ENCODE results near the gene KRT15.

The KRT15 gene

DNA sequence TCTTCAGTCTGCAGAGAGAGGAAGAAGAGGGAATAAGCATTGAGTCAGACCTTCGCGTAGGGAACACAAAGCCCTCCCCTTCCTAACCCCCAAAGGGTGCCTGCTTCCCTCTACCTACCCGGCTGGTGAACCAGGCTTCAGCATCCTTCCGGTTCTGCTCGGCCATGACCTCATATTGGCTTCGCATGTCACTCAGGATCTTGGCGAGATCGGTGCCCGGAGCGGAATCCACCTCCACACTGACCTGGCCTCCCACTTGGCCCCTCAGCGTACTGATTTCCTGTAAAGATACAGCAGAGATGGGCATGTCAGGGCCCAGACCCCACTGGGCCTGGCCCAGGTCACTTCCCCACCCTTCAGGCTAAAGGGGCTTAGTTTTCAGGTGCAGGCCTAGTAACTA, 5.6 kb upstream of the KRT15 start:
- H3K4me3 ChIP-seq (ENCODE audit: low read length): no peak overlapping the region
- TF ChIP-seq ZNF274 (IDR thresholded peaks at IDR 0.05; ENCODE audit: low read depth, low read length): no peak

DNA sequence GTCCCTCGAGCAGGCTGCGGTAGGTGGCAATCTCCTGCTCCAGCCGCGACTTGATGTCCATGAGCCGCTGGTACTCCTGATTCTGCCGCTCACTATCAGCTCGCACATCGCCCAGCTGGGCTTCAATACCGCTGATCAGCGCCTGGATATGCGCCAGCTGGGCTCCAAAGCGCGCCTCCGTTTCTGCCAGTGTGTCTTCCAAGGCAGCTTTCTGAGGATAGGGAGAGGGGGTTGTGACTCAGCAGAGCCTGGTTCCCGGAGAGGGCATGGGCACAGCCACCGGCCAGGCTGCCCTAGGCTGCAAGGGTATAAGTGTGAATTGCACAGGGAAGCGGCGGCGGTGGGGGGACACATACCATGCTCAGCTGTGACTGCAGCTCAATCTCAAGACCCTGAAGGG, 5.1 kb upstream of the KRT15 start:
- TF ChIP-seq ZNF274 (IDR thresholded peaks at IDR 0.05; ENCODE audit: low read depth, low read length): no peak
- no peak overlapping the region for H3K4me3 ChIP-seq (ENCODE audit: low read length)

DNA sequence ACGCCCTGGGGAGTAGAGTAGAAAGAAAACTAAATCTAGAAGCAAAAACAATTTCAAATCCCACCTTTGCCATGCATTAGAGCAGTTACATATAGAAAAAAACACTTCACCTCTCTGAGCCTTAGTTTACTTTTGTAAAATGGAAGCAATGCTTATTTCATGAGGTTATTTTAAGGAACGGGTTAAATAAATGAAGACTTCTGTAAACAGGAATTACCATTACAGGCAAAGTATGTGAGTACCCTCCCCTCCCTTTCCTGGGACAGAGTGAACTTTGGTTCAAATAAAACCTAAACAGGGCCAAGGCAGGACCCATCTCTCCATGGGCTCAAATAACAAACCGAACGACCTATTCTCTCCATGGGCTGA, 4.5 kb upstream of the KRT15 start:
- no peak for TF ChIP-seq ZNF274 (IDR thresholded peaks at IDR 0.05; ENCODE audit: low read depth, low read length)
- H3K4me3 ChIP-seq (ENCODE audit: low read length): no peak overlapping the region

DNA sequence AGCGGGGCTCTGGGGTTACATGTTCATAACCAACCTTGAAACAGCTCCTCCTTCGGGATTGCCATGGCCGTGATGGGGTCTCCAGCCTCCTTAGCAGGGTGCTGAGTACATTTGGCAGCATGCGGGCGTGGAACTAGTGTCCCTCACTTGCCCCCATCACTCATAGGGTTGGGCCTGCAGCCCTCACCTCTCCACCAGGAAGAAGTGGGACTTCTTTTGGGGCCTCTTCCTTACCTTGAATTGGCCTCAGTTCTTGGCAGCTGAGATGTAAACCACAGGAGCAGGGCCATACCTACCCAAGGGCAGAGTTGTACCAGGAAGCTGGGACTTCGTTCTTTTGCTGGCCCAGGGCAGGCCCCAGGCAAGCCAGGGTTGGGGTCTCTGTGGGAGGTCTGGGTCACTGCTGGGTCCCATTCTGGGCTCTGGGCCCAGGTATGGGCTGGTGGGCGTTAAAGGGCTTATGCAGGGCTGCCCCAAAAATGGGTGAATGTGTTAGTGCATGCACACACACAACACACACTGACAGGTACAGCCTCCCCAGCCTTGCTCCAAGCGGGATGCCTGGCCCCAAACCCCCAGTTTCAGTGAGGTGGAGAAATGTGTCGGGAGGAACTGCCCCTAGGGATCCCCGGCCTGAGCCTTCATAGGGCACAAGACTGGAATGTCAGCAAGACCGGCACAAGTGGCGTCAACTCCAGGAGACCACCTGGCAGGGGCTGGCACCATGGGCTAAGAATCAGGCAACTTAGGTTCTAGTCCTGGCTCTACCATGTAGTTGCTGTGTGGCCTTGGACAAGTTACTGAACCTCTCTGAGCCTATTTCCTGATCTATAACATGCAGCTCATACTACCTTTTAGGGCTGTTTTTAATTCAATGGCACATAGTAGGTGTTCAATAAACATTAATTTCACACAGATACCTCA, 3.9 kb upstream of the KRT15 start:
- no peak overlapping the region for H3K4me3 ChIP-seq (ENCODE audit: low read length)
- TF ChIP-seq ZNF274 (IDR thresholded peaks at IDR 0.05; ENCODE audit: low read depth, low read length): no peak

DNA sequence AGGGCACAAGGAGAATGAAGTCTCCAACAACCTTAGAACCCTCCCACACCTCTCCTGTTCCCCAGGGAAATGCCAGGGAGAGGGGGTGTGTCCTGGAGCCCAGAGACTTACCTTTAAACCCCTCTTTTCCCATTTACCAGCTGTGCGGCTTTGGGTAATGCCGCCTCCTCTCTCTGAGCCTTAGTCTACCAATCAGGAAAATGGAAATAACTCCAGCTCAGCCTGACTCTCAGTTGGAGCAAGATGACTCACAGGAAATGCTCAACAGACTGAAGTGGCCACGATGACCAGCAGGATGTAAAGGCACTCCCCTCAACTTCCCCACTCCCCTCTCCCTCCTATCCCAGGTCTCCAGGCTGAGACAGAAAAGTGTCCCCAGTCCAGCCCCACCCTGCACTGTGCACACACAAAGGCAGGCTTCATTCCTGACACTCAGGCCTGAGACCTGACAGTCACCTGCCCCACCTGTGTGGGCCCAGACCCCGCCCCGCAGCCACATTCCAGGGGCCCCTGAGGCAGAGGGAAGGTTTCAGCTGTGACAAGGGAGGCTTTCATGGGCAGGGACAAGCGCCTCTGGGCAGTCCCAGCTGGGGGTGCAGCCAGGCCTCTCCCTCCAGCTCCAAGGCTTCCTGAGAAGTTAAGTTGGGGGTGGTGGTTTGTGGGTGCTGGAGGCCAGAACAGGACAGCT, 3.0 kb upstream of the KRT15 start:
- TF ChIP-seq ZNF274 (IDR thresholded peaks at IDR 0.05; ENCODE audit: low read depth, low read length): no peak
- H3K4me3 ChIP-seq (ENCODE audit: low read length): no peak overlapping the region

DNA sequence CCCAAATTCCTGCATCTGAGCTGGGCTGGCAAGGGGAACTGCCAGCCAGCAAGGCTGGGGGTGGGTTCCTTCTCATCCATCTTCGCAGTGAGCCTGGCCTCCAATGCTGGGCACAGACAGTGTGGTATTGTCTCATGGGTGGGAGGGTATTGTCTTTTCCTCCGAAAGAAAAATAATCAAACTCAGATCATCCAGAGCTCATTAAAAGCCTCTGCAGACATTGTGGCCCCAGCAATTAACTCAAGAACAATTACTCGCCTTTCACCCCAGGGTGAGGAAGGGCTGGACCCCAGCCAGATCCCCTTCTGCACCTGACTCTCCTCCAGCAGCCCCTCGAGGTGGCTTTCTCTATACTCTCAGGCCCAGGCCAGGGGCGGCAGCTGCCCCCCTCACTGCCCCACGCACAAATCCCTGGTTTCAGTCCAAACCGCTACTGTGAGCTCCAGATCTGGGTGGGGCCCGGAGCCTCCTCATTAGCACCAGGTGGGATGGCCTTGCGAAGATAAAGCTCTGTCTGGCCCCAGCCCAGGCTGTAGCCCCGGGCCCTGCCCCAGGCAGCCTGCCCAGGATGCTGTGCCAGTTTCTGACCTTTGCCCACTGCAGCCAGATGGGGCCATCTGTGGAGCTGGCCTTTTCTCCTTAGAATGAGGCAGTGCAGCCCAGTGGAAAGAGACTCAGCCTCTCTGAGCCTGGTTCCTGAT, 2.3 kb upstream of the KRT15 start:
- no peak for TF ChIP-seq ZNF274 (IDR thresholded peaks at IDR 0.05; ENCODE audit: low read depth, low read length)
- H3K4me3 ChIP-seq (ENCODE audit: low read length): no peak overlapping the region

DNA sequence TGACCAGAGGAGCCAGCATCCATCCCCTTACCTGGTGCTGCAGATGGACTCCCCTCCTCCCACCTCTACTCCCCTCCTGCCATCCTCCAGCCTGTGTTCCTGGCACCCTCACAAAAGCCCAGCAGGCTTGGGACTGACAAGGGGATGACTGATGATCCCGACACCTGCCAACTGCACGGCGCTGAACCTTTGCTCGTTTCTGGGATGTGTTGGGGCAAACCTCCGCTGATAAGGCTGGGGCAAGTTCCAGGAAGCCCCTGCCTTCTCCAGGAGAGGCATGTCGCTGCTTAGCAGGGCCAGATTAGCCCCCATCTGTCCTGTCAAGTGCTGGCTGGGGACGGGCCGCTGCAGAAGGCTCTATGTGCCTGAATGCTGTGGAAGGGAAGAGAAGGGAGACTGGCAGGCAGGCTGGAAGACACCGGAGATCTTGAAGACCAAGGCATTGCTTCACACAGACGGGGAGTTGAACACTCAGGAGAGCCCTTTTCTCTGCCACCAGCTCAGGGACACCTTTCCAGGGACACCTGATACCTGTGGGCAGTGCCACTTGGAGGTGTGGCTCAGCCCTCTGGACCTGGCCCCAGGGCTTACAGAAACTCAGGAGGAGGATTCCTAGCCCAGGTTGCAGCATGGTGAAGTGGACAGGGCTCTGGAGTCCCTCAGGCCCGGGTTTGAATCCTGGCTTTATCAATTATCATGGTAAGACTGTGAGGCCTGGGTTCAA, 973 bp upstream of the KRT15 start:
- no peak overlapping the region for H3K4me3 ChIP-seq (ENCODE audit: low read length)
- no peak for TF ChIP-seq ZNF274 (IDR thresholded peaks at IDR 0.05; ENCODE audit: low read depth, low read length)

DNA sequence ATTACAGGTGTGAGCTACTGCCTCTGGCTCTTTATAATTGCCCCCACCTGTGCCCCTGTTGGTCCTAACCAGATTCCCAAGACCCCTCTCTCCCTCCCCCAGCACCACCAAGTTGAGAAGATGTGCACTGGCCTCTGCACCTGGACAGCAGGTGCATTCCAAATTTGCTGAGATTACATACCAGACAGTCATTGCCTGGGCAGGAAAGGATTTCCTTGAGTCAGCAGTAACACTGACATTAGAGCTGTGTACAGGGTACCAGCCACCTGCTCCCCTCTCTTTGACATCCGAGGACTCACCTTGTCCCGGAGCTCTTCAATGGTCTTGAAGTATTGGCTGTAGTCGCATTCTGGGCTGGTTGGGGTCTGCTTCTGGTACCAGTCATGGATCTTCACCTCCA, 659 bp downstream of the KRT15 start:
- no peak for TF ChIP-seq ZNF274 (IDR thresholded peaks at IDR 0.05; ENCODE audit: low read depth, low read length)
- H3K4me3 ChIP-seq (ENCODE audit: low read length): no peak overlapping the region

DNA sequence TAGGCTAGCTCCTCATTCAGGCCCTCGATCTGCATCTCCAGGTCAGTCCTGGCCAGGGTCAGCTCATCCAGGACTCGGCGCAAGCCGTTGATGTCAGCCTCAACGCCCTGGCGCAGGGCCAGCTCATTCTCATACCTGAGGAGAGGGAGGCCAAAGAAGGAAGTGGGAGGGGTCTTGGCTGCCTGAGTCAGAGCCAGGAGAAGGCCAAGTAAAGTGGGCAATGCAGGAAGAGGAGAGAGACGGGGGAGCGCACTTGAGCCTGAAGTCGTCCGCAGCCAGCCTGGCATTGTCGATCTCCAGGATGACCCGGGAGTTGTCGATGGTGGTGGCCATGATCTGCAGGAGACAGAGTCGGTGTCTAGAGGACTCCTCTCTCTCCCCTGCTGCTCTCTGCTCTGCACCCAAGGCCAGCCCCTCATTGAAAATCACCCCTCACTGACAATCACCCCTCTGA, 1.8 kb downstream of the KRT15 start:
- TF ChIP-seq ZNF274 (IDR thresholded peaks at IDR 0.05; ENCODE audit: low read depth, low read length): no peak
- no peak overlapping the region for H3K4me3 ChIP-seq (ENCODE audit: low read length)

DNA sequence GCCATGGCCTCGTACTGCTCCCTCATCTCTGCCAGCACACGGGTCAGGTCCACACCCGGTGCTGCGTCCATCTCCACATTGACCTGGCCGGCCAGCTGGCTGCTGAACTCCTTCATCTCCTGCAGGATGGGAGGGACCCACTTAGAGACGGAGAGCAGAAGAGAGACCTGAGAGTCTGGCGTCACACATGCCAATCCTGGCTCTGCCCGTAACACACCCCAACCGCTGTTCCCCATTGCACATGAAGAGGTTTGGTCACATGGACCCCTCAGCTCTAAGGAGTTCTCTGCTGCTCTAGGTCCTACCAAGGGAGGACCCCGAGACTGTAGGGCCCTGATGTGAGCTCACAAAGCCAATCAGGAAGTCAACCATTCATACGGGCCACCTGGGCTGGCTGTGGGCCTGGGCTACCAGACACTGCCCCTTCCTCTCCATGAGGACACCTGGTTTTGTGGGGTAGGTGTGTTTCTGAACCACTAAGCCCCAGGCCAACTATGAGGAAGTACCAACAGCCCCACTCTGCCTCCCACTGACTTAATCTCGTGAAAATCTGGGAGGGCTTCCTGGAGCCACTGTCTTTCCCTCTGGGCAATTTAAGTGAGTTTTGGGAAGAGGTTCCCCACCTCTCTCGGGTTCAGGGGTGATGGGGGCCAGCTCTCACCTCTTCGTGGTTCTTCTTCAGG, 2.4 kb downstream of the KRT15 start:
- no peak for TF ChIP-seq ZNF274 (IDR thresholded peaks at IDR 0.05; ENCODE audit: low read depth, low read length)
- H3K4me3 ChIP-seq (ENCODE audit: low read length): no peak overlapping the region

DNA sequence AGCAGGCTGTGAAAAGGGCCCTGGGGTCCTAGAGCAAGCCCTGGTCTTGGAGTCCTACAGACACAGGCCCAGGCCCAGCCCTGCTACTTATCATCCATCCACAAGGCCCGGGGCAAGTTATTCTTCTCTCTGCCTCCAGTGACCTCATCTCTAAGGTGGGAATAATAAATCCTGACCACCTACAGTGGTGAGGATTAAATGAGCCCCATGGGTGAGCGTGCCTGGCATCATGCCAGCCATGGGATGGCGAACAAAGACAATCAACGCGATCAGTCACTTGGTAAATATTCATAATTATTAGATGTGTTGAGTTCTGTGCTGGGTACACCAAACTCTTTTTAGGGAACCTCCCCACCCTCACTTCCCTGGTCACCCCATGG, 5.5 kb downstream of the KRT15 start:
- no peak for TF ChIP-seq ZNF274 (IDR thresholded peaks at IDR 0.05; ENCODE audit: low read depth, low read length)
- H3K4me3 ChIP-seq (ENCODE audit: low read length): no peak overlapping the region

DNA sequence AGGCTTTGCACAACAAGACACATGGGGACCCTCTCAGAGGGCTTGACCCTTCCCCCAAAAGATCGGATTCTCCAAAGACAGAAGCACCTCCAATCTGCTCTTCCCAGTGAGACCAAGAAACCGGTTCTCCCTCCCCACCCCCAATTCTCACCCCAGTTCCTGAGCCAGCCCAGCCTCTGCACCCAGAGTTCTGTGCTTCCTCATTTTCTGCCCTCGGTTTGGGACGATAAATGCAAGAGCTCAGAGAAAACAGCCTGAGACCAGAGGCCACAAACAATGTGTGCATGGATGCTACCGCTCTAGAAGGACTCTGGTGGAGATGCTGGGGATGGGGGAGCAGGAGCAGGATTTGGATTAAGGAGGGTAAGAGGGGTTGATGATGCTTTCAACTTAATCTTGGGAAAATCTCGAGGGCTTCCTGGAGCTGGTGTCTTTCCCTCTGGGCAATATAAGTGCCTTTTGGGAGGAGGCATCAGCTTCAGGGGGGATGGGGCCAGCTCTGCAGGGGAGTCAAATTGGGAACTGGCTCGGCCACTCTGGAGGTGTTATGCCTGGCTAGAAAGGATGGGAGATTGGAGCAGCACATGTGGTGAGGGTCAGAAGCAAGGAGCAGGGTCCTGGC, 6.0 kb downstream of the KRT15 start:
- no peak for TF ChIP-seq ZNF274 (IDR thresholded peaks at IDR 0.05; ENCODE audit: low read depth, low read length)

DNA sequence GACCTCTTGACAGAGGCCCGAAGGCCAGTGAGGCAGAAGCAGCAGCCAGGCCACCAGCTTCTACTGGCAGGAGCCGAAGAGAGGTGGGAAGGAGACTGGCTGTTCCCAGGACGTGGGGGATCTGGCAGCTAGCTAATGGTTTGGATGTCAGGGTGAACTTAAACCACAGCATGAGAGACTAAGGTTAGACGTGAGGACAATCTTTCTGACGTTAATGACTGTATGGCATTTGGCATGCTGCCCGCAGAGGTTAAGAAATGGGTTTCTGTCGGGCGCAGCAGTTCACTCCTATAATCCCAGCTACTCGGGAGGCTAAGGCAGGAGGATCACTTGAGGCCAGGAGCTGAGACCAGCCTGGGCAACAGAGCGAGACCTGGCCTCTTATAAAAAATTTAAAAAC, 7.0 kb downstream of the KRT15 start:
- H3K4me3 ChIP-seq (ENCODE audit: low read length): no peak overlapping the region
- no peak for TF ChIP-seq ZNF274 (IDR thresholded peaks at IDR 0.05; ENCODE audit: low read depth, low read length)

More for the DNA sequence above, 6.0 kb downstream of the KRT15 start:
- no peak overlapping the region for H3K4me3 ChIP-seq (ENCODE audit: low read length)
